Fibroblast of lung (primary cell): ENCODE data around the gene OR2W3.

Experiments
- EZH2 ChIP-seq: IDR thresholded peaks from 2 replicates; pipeline ENCODE4 v1.5.1; 2012; ENCODE audit warnings: low read length, control low read depth, mild to moderate bottlenecking; ENCODE audit errors: missing control alignments
- TF ChIP-seq, protein P1 (sequence below), 2 donors: IDR thresholded peaks in 1 of 2; conservative IDR thresholded peaks in 1 of 2; 1 replicate in 1 of 2; 2 replicates in 1 of 2; pipeline ENCODE4 v1.5.1; 2011 to 2012; ENCODE audit warnings: low read length in 2 of 2, control low read depth in 1 of 2, inconsistent platforms in 1 of 2, low read depth in 1 of 2, mild to moderate bottlenecking in 1 of 2

- TF ChIP-seq, protein P1, sequence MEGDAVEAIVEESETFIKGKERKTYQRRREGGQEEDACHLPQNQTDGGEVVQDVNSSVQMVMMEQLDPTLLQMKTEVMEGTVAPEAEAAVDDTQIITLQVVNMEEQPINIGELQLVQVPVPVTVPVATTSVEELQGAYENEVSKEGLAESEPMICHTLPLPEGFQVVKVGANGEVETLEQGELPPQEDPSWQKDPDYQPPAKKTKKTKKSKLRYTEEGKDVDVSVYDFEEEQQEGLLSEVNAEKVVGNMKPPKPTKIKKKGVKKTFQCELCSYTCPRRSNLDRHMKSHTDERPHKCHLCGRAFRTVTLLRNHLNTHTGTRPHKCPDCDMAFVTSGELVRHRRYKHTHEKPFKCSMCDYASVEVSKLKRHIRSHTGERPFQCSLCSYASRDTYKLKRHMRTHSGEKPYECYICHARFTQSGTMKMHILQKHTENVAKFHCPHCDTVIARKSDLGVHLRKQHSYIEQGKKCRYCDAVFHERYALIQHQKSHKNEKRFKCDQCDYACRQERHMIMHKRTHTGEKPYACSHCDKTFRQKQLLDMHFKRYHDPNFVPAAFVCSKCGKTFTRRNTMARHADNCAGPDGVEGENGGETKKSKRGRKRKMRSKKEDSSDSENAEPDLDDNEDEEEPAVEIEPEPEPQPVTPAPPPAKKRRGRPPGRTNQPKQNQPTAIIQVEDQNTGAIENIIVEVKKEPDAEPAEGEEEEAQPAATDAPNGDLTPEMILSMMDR (conservative IDR thresholded peaks at IDR 0.05 in 1 of 2, IDR thresholded peaks at IDR 0.05 in 1 of 2; ENCODE audit: low read depth in 1 of 2, low read length in 2 of 2), result no peak
- no peak for TF ChIP-seq EZH2
These were observed 47.0 kb upstream of the OR2W3 start for GRCh38 chr1:247848346-247848745.
